Dermis blood vessel endothelial cell (primary cell): Measurements from ENCODE around the gene RAB6A. TPM values are rescaled to one million over a fixed set of nuclear protein-coding genes. Genes with fewer than 3 reads are reported as not detected.

Experiments used
- total RNA-seq: library from RNA; depleted of rRNA; stranded (reverse); fragments of >200 nt; gene quantifications from 2 replicates; pipeline ENCODE4 v1.2.3, GENCODE V29; 2014

RAB6A gene
- total RNA-seq, 1 donor from 2014 or later, result 175 TPM

Other genes starting within 250 kb of the RAB6A start
- gene FAM168A, start 163.0 kb downstream of the RAB6A start, total RNA-seq, result 12.1 and 20.2 TPM in 2 replicates
- gene PLEKHB1, start 114.5 kb downstream of the RAB6A start, total RNA-seq, result 0.33 and 0.34 TPM in 2 replicates
- 24.3 and 30.4 TPM in 2 replicates for gene MRPL48, start 26.8 kb upstream of the RAB6A start, total RNA-seq
- gene COA4, start 115.8 kb upstream of the RAB6A start, total RNA-seq, result 53.0 and 57.2 TPM in 2 replicates
- gene PAAF1, start 115.9 kb upstream of the RAB6A start, total RNA-seq, result 8.2 and 10.6 TPM in 2 replicates
- not detected in 2 replicates for gene DNAJB13, start 190.0 kb upstream of the RAB6A start, total RNA-seq
- 2.6 and 22.3 TPM in 2 replicates for gene UCP2, start 221.8 kb upstream of the RAB6A start, total RNA-seq
- gene UCP3, start 248.0 kb upstream of the RAB6A start, total RNA-seq, result 0.28 and 0.34 TPM in 2 replicates